Immature natural killer cell (primary cell): Measurements from ENCODE around the gene FABP7. TPM values are rescaled to one million over a fixed set of nuclear protein-coding genes. Genes with fewer than 3 reads are reported as not detected.

Experiments
- DNase-seq, 3 donors: peaks; one replicate each; pipeline ENCODE4 v3.0.0; 2022; ENCODE audit warnings: mixed read lengths in 1 of 3
- H3K27ac Mint-ChIP-seq, 6 donors: one replicate each; pipeline ENCODE4 v1.8.0; 2020; ENCODE audit warnings: mixed read lengths in 6 of 6, mild to moderate bottlenecking in 5 of 6, inconsistent platforms in 4 of 6, moderate library complexity in 3 of 6
- H3K27me3 Mint-ChIP-seq, 3 donors: one replicate each; pipeline ENCODE4 v1.8.0; 2020 to 2021; ENCODE audit warnings: low read depth in 3 of 3, mild to moderate bottlenecking in 3 of 3, mixed read lengths in 3 of 3, moderate library complexity in 3 of 3, inconsistent platforms in 1 of 3
- H3K36me3 Mint-ChIP-seq, 3 donors: one replicate each; pipeline ENCODE4 v1.8.0; 2020; ENCODE audit warnings: mixed read lengths in 3 of 3, inconsistent platforms in 2 of 3, mild to moderate bottlenecking in 2 of 3
- H3K4me1 Mint-ChIP-seq, 2 donors: one replicate each; pipeline ENCODE4 v1.8.0; 2020; ENCODE audit warnings: inconsistent platforms in 2 of 2, mild to moderate bottlenecking in 2 of 2, mixed read lengths in 2 of 2, moderate library complexity in 1 of 2
- H3K4me3 Mint-ChIP-seq, 5 donors: one replicate each; pipeline ENCODE4 v1.8.0; 2020; ENCODE audit warnings: mild to moderate bottlenecking in 5 of 5, mixed read lengths in 5 of 5, inconsistent platforms in 3 of 5, moderate library complexity in 3 of 5
- H3K9me3 Mint-ChIP-seq, 6 donors: one replicate each; pipeline ENCODE4 v1.8.0; 2020; ENCODE audit warnings: mild to moderate bottlenecking in 6 of 6, mixed read lengths in 6 of 6, inconsistent platforms in 4 of 6, moderate library complexity in 3 of 6
- polyA plus RNA-seq, 3 donors: library from polyadenylated mRNA; unstranded; fragments of 300-500 nt; fragmentation: Illumina TruSeq; gene quantifications; one replicate each; pipeline ENCODE4 v1.2.3, GENCODE V29; 2021

Gene FABP7
- polyA plus RNA-seq, 3 donors from 2014 or later: not detected

DNA sequence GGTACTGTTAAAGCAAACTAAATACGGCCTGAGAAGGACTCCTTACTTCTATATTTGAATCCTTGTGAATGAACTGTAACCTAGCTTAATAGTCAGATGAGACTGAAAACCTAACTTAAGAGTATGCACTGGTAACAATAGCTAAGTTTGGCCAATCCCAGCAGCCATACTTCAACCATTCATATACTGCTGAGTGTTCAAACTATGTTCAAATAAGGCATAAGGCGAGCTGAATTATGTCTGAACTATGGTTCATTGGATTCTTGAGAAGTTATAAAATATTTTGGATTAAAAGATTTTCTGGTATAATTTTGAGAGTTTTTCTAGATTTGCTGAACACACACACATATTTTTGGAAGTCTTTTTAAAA is 11.8 kb downstream of the FABP7 start:
- Mint-ChIP-seq H3K4me3 (peak overlapping the region in 1 of 5 donors; percentile 95), H3K36me3 (no peaks in the 10 kb centered on the region), H3K9me3 (no peaks in the 10 kb centered on the region), H3K27me3 (peaks cover 2 to 12% (median 8%) of the 10 kb centered on the region in 3 donors), H3K4me1 (peaks cover 18 to 25% of the 10 kb centered on the region in 2 donors), H3K27ac (no peak overlapping the region)
- DNase-seq: no peak

DNA sequence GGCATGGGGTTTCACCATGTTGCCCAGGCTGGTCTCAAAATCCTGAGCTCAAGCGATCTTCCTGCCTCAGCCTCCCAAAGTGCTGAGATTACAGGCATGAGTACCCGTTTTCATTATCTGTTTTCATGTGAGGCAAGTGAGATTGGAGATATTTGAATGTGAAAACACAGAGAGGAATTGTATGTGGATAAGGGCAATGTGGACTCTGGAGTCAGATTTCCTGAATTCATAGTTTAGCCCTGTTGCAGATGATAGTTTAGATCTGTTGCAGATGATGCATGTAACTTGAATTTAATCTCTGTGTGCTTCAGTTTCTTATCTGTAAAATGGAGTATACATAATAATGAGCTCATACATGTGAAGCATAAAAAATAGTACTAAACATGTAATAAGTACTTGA is 13.2 kb downstream of the FABP7 start:
- Mint-ChIP-seq H3K4me3 (no peak overlapping the region), H3K9me3 (peaks cover 0 to 2% (median 0%) of the 10 kb centered on the region in 6 donors), H3K27me3 (peaks cover 2 to 12% (median 7%) of the 10 kb centered on the region in 3 donors), H3K27ac (no peak overlapping the region), H3K4me1 (peaks cover 18 to 25% of the 10 kb centered on the region in 2 donors), H3K36me3 (no peaks in the 10 kb centered on the region)
- no peak for DNase-seq

DNA sequence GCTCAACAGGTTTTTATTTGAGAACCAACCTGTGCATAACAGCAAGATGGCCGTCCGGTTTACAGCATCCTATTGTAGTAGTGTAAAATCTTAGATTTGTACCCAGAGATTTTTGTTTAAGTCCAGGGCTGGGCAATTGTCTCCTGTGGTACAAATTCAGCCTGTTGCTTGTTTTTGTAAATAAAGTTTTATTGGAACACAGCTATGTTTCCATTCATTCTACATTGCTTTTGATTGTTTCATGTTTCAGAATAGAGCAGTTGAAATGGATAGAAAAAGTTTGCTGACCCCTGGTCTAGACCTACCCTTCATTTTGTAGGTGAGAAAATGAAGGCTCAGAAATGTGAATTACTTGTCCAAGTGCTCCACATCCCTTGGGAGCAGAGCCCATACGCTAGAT is 18.0 kb downstream of the FABP7 start:
- H3K36me3 Mint-ChIP-seq: no peaks in the 10 kb centered on the region
- no peak overlapping the region for H3K4me3 Mint-ChIP-seq
- peaks cover 0 to 6% (median 0%) of the 10 kb centered on the region in 6 donors for H3K9me3 Mint-ChIP-seq
- H3K27ac Mint-ChIP-seq: no peak overlapping the region
- H3K4me1 Mint-ChIP-seq: no peaks in the 10 kb centered on the region
- peaks cover 0 to 4% (median 0%) of the 10 kb centered on the region in 3 donors for H3K27me3 Mint-ChIP-seq
- DNase-seq: no peak

DNA sequence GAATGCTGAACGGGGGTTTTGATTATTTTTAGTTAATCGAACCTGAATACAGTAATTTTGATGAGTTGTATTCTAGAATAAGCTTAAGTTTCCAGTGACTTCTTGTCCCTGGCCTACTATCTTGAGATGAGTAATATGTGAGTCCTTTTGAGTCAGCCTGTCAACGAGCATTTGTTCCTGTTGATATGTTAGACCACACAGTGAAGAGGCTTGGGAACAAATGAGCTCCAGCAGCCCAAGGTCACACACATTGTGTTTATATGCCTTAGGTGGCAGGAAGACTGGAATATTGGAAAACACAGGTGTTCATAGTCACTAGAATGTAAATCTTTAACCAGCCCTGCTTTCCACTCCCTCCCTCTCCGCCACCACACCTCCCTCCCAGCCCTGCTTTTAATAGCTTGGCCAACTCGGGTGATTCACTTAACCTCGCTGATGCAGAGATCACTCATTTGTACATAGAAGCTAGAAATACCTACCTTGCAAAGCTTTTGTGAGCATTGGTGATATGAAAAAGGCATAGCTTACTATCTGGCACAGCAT is 18.7 kb downstream of the FABP7 start:
- H3K4me3 Mint-ChIP-seq: no peak overlapping the region
- no peaks in the 10 kb centered on the region for H3K4me1 Mint-ChIP-seq
- no peak for DNase-seq
- H3K27me3 Mint-ChIP-seq: peaks cover 0 to 4% (median 0%) of the 10 kb centered on the region in 3 donors
- peaks cover 0 to 6% (median 0%) of the 10 kb centered on the region in 6 donors for H3K9me3 Mint-ChIP-seq
- H3K36me3 Mint-ChIP-seq: no peaks in the 10 kb centered on the region
- H3K27ac Mint-ChIP-seq: no peak overlapping the region

DNA sequence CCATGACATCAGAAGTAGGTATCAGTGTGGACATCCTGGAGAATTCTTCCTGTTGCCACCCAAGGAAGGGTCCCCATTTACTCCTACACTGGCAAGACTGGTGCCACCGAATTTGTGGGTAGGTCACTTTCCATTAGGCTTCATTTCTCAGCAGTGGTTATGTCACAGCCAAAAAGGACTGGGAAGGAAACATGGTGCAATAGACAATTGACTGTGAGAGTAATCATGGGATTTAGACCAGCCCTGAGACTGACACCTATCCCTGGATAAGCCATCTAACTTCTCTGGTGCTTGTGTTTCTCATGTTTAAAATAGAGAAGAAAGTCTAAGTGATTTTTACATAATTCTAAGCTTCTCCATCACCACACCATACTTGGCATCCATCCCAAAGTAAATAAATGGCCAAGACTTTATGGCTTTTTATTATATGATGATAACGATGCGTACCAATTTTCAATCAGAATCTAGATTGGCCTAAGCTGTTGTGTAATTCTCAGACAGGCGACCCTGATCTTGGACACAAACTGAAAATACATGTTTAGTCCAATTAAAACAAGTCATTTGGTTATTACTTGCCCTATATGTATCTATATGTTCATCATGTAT is 19.7 kb downstream of the FABP7 start:
- no peaks in the 10 kb centered on the region for H3K4me1 Mint-ChIP-seq
- no peaks in the 10 kb centered on the region for H3K36me3 Mint-ChIP-seq
- no peak overlapping the region for H3K4me3 Mint-ChIP-seq
- H3K27me3 Mint-ChIP-seq: peaks cover 0 to 4% (median 0%) of the 10 kb centered on the region in 3 donors
- no peak for DNase-seq
- H3K27ac Mint-ChIP-seq: no peak overlapping the region
- H3K9me3 Mint-ChIP-seq: peaks cover 0 to 6% (median 0%) of the 10 kb centered on the region in 6 donors

DNA sequence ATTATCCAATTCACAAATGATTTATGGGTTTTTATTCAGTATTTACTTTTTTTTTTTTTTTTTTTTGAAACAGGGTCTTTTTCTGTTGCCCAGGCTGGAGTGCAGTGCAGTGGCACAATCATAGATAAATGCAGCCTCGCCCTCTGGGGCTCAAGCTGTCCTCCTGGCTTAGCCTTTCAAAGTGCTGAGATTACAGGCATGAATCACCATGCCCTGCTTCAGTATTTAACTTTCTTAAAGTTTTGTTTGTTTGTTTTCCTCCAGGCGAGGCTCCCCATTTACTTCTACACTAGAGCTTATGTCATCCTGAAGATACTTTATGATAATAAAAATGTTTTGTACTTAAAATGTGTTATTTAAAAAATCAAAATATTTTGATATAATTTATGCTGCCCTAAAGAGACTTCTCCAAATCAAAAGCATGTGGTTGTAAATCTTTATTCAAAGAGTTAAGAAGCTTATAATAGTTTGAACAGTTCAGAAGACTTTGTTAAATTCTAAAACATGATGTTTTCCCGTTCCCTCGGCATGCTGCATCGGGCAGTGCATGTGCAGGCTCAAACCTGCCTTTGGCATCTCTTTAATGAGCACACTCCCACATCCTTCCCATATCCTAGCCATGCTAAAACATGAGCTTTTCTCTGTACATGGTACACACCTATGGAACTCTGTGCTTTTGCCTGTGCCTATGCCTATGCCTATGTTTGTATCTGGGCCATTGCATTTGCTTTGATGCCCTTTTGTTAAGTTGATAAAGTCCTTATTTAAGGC is 20.6 kb downstream of the FABP7 start:
- no peaks in the 10 kb centered on the region for H3K36me3 Mint-ChIP-seq

DNA sequence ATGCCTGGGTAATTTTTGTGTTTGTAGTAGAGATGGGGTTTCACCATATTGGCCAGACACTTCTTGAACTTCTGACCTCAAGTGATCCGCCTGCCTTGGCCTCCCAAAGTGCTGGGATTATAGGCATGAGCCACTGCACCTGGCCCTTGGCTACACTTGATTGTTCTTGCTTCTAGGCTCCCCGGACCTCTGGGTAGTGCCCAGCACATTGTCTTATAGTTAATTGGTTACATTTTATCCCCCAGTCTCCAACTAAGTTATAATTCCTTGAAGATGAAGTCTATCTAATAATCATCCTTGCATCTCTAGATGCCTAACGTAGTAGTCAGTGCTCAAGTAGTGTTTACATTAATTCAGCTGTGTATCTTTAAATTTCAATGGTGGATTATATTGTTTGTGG is 21.4 kb downstream of the FABP7 start:
- DNase-seq: no peak
- Mint-ChIP-seq H3K36me3 (no peaks in the 10 kb centered on the region), H3K4me3 (no peak overlapping the region), H3K27ac (no peak overlapping the region), H3K27me3 (peaks cover 0 to 4% (median 0%) of the 10 kb centered on the region in 3 donors), H3K9me3 (peaks cover 0 to 6% (median 0%) of the 10 kb centered on the region in 6 donors), H3K4me1 (no peaks in the 10 kb centered on the region)

More for the DNA sequence above, 20.6 kb downstream of the FABP7 start:
- Mint-ChIP-seq H3K9me3 (peaks cover 0 to 6% (median 0%) of the 10 kb centered on the region in 6 donors), H3K27me3 (peaks cover 0 to 4% (median 0%) of the 10 kb centered on the region in 3 donors), H3K27ac (no peak overlapping the region), H3K4me3 (no peak overlapping the region), H3K4me1 (no peaks in the 10 kb centered on the region)
- no peak for DNase-seq

DNA sequence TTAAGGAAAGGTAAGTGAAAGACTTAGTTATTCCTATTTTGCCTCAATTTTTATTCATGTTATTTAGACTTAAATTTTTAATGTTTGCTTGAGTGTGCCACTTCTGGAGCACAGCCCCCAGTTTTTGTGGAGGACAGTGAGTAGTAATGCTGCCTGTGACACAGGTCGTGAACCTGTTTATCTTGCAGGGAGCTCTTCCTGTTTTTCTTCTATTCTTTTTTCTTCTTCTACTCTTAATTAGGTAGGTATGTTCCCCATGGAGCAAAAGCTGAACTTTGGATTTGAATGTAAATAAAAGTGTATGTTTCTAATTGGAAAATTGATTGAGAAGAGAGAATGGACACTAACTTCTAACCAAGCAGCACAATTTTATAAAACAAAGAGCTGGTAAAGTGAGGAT is 21.9 kb downstream of the FABP7 start:
- Mint-ChIP-seq H3K27ac (no peak overlapping the region), H3K36me3 (no peaks in the 10 kb centered on the region), H3K4me1 (no peaks in the 10 kb centered on the region), H3K4me3 (no peak overlapping the region), H3K9me3 (peaks cover 0 to 6% (median 0%) of the 10 kb centered on the region in 6 donors), H3K27me3 (peaks cover 0 to 4% (median 0%) of the 10 kb centered on the region in 3 donors)
- DNase-seq: no peak

DNA sequence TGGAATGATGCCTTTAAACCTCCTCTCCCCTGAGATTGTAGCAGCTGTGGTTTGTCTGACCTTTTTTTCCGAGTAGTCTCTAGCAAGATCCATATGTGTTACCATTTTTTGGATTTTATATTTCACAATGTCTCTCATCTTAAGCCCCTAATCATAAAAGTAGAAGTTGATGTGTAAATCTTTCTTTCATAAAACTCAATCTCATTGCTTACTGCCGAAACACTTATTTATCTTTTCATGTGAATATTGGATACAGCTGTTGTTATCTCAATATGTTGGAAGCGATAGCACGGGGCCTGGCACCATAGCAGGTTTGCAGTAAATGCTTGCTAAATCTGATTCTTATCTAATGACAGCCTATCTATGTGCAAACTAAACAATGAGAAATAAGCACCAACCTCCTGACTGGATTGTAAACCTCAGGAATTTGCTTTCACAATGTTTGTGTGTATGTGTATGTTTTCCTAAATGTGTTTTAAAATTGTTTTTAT is 23.7 kb downstream of the FABP7 start:
- H3K36me3 Mint-ChIP-seq: no peaks in the 10 kb centered on the region

DNA sequence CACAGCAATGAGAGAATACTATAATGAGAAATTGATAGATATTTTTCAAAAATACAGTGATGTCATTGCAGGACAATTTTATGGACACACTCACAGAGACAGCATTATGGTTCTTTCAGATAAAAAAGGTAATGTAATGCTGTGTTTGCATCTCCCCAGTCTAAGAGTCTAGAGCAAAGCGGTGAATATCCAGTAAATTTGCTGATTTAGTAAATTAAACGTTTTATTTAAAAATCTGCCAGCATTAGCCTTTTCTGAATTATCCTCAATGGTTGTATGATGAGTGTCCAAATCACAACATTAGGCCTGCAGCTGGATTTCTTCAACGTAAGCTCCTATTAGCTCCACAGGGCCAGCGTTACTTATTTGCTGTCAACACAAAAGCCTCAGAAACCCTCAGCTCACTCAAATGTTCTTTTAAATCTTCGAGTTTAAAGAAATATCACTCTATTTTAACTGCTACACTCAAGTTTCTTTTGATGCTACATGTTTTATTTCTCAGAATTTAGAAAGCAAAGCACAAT is 25.5 kb downstream of the FABP7 start:
- Mint-ChIP-seq H3K4me1 (no peaks in the 10 kb centered on the region), H3K36me3 (no peaks in the 10 kb centered on the region), H3K27ac (no peak overlapping the region), H3K4me3 (no peak overlapping the region), H3K9me3 (peaks cover 0 to 2% (median 0%) of the 10 kb centered on the region in 6 donors), H3K27me3 (peaks cover 0 to 1% (median 0%) of the 10 kb centered on the region in 3 donors)
- DNase-seq: no peak

More for the DNA sequence above, 23.7 kb downstream of the FABP7 start:
- H3K4me3 Mint-ChIP-seq: no peak overlapping the region
- H3K4me1 Mint-ChIP-seq: no peaks in the 10 kb centered on the region
- H3K27me3 Mint-ChIP-seq: peaks cover 0 to under 1% (median 0%) of the 10 kb centered on the region in 3 donors
- no peak for DNase-seq
- no peak overlapping the region for H3K27ac Mint-ChIP-seq
- H3K9me3 Mint-ChIP-seq: peaks cover 0 to 2% (median 0%) of the 10 kb centered on the region in 6 donors

DNA sequence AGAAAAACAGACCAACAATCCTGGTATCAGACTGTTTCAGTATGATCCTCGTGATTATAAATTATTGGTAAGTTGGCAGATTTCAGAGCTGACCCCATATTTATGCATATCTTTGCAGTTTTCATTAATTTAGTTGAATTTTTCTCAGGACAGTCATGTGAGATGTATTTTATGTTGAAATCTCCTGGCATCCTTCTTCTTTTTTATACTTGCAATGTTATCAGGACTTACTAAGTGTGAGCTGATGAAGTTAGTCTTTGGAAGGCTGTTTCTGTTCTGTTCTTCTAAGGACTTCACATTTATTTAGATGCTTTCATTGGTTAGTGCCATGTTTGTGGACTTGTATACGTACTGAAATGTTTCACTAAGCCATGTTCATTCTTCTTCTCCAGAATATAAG is 26.8 kb downstream of the FABP7 start:
- Mint-ChIP-seq H3K27me3 (peaks cover 0 to 1% (median 0%) of the 10 kb centered on the region in 3 donors), H3K27ac (no peak overlapping the region), H3K4me1 (no peaks in the 10 kb centered on the region), H3K36me3 (no peaks in the 10 kb centered on the region), H3K9me3 (no peaks in the 10 kb centered on the region), H3K4me3 (no peak overlapping the region)
- no peak for DNase-seq

DNA sequence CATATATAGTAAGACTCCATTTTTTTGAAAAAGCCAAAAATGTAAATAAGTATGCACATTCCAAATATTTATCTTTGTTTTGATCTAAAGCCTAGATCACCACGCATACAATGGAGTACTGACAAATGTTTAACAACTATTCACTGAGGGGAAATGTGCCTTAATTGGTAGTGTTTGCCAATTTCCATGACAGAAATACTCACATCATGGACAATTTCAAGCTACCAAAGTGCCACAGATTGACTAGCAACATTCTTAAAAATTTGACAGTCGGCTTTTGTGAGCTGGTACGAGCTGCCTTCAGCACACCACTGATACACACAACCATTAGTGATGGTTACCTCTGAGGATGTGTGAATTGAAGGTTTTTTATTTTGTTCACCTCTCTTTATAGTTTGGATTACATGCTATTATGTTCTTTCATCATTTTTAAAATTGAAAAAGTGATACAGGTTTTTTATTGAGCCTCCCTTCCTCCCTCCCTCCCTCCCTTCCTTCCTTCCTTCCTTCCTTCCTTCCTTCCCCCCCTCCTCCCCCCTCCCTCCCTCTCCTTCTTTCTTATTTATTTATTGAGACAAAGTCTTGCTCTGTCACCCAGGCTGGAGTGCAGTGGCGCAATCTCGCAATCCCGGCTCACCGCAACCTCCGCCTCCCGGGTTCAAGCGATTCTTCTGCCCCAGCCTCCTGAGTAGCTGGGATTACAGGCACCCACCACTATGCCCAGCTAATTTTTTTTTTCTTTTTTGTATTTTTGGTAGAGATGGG is 28.8 kb downstream of the FABP7 start:
- no peaks in the 10 kb centered on the region for H3K9me3 Mint-ChIP-seq
- no peak for DNase-seq
- no peak overlapping the region for H3K4me3 Mint-ChIP-seq
- no peak overlapping the region for H3K27ac Mint-ChIP-seq
- H3K4me1 Mint-ChIP-seq: no peaks in the 10 kb centered on the region
- no peaks in the 10 kb centered on the region for H3K36me3 Mint-ChIP-seq
- peaks cover 0 to 4% (median 0%) of the 10 kb centered on the region in 3 donors for H3K27me3 Mint-ChIP-seq

DNA sequence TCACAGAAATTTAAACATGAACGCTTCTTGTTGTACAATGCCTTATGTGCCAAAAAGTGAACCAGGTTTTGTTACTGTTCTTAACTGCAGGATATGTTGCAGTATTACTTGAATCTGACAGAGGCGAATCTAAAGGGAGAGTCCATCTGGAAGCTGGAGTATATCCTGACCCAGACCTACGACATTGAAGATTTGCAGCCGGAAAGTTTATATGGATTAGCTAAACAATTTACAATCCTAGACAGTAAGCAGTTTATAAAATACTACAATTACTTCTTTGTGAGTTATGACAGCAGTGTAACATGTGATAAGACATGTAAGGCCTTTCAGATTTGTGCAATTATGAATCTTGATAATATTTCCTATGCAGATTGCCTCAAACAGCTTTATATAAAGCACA is 29.5 kb downstream of the FABP7 start:
- peaks cover 0 to 4% (median 0%) of the 10 kb centered on the region in 3 donors for H3K27me3 Mint-ChIP-seq
- H3K36me3 Mint-ChIP-seq: no peaks in the 10 kb centered on the region
- no peak overlapping the region for H3K27ac Mint-ChIP-seq
- no peak for DNase-seq
- no peak overlapping the region for H3K4me3 Mint-ChIP-seq
- no peaks in the 10 kb centered on the region for H3K9me3 Mint-ChIP-seq
- H3K4me1 Mint-ChIP-seq: no peaks in the 10 kb centered on the region
